Hematopoietic multipotent progenitor cell treated with erythropoietin and hydrocortisone succinate and interleukin-3 and kit ligand, for 6 days (in vitro differentiated cells): ENCODE results near the gene FKBP8.
A peak's percentile ranks its signal among the peaks of the same experiment; 100 is the strongest.
"Not testable (repeated sequence)": the region's sequence is repeated elsewhere in the genome, so short reads cannot be mapped to it uniquely, and the experiment has no call there.

Experiments
- DNase-seq: peaks from one replicate; pipeline ENCODE4 v3.0.0-alpha.2; 2015

Gene FKBP8

GRCh38 chr19:18558202-18558555, 14.8 kb upstream of the FKBP8 start:
- DNase-seq: peak; percentile 23

- peak; percentile 100 for DNase-seq
Observed at GRCh38 chr19:18557411-18558201, 14.2 kb upstream of the FKBP8 start, which contains the start of gene KXD1. Gene KXD1 (plus strand): TSS chr19:18557870. CDS start chr19:18562057, 4,187 bp downstream.

- no peak for DNase-seq
Observed at GRCh38 chr19:18551631-18552030, 8.3 kb upstream of the FKBP8 start.

- peak; percentile 100 for DNase-seq
Observed at GRCh38 chr19:18543814-18544475, 572 bp upstream of the FKBP8 start.

GRCh38 chr19:18541992-18542940, 1.1 kb downstream of the FKBP8 start:
- DNase-seq: peak; percentile 48

GRCh38 chr19:18541258-18541991, 1.9 kb downstream of the FKBP8 start:
- peak; percentile 20 for DNase-seq

GRCh38 chr19:18540200-18540599, 3.2 kb downstream of the FKBP8 start:
- DNase-seq: not testable (repeated sequence)

GRCh38 chr19:18539372-18539771, 4.0 kb downstream of the FKBP8 start:
- no peak for DNase-seq

- no peak for DNase-seq
Observed at GRCh38 chr19:18538115-18538514, 5.3 kb downstream of the FKBP8 start.

GRCh38 chr19:18537431-18537830, 5.9 kb downstream of the FKBP8 start:
- DNase-seq: no peak

- no peak for DNase-seq
Observed at GRCh38 chr19:18536475-18536874, 6.9 kb downstream of the FKBP8 start.

- no peak for DNase-seq
Observed at GRCh38 chr19:18533058-18533457, 10.3 kb downstream of the FKBP8 start.

- no peak for DNase-seq
Observed at GRCh38 chr19:18532168-18532890, 11.0 kb downstream of the FKBP8 start.

- DNase-seq: no peak
Observed at GRCh38 chr19:18531485-18531884, 11.9 kb downstream of the FKBP8 start.

- DNase-seq: no peak
Observed at GRCh38 chr19:18529782-18530181, 13.6 kb downstream of the FKBP8 start.

- no peak for DNase-seq
Observed at GRCh38 chr19:18526316-18526715, 17.1 kb downstream of the FKBP8 start.

- DNase-seq: no peak
Observed at GRCh38 chr19:18523841-18524240, 19.5 kb downstream of the FKBP8 start.

GRCh38 chr19:18522862-18523440, 20.4 kb downstream of the FKBP8 start:
- not testable (repeated sequence) for DNase-seq

GRCh38 chr19:18522124-18522861, 21.1 kb downstream of the FKBP8 start:
- peak; percentile 100 for DNase-seq

GRCh38 chr19:18521692-18522123, 21.7 kb downstream of the FKBP8 start, which contains the start of gene ELL:
Gene ELL (minus strand): TSS chr19:18522070. CDS start chr19:18522055, 15 bp downstream.
- peak; percentile 19 for DNase-seq
